GM23338 (cell line): ENCODE measurements around the gene CACNB2.

Source experiments
- EZH2 ChIP-seq: fragments of 200-600 bp; sonication (generic); IDR thresholded peaks from one replicate; pipeline ENCODE4 v1.8.0; 2017; ENCODE audit warnings: antibody characterized with exemption, mild to moderate bottlenecking, low read depth; ENCODE audit not compliant: unreplicated experiment
- JUNB ChIP-seq: IDR thresholded peaks from one replicate; pipeline ENCODE4 v1.6.1; 2016; ENCODE audit warnings: antibody characterized with exemption; ENCODE audit not compliant: unreplicated experiment

GRCh38 chr10:18476076-18476647, 335.9 kb downstream of the CACNB2 start:
- TF ChIP-seq EZH2 = no peak
- TF ChIP-seq JUNB = no peak
